Measurements from ENCODE around the gene KRT72.

KRT72 gene

GRCh38 chr12:52539083-52539820 is 62.0 kb downstream of the KRT72 start:
- FAIRE-seq, result no peak

DNA sequence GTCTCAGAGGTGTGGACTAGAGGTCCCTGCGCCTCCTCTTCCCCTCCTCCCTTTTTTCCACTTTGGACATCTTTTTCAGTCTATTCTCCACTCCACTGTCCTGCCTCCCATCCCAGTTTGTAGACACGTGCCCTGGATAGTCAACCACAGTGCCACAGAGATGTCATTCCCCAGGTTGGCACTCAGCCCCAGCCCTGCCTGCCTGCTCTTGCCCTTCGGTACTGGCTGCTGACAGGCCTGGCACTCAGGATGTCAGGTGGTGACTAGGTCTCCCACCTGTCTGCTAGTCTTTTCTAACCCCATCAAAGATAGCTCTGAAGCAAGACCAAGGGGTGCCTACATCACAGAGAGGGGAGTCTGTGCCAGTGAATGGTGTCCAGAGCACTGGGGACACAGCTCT is 64.2 kb downstream of the KRT72 start:
- FAIRE-seq, result no peak
